HG02763 (cell line): Measurements from ENCODE around the gene SLMAP.
"Not testable (repeated sequence)": the region's sequence is repeated elsewhere in the genome, so short reads cannot be mapped to it uniquely, and the experiment has no call there.

Experiments used
- ATAC-seq: cut with Tn5 transposase; IDR thresholded peaks from one replicate; pipeline ENCODE4 v1.9.1; 2021; ENCODE audit warnings: mild to moderate bottlenecking, moderate library complexity; ENCODE audit not compliant: unreplicated experiment

Gene SLMAP

GRCh38 chr3:57788624-57789018 lies 32.5 kb downstream of the SLMAP start:
- ATAC-seq = no peak

- no peak for ATAC-seq
These were observed 35.1 kb downstream of the SLMAP start for GRCh38 chr3:57791245-57791644.

GRCh38 chr3:57792198-57792597 lies 36.1 kb downstream of the SLMAP start:
- no peak for ATAC-seq

- ATAC-seq = no peak
These were observed 37.7 kb downstream of the SLMAP start for GRCh38 chr3:57793737-57794187.

GRCh38 chr3:57794501-57794900 lies 38.4 kb downstream of the SLMAP start:
- ATAC-seq = no peak

- no peak for ATAC-seq
These were observed 38.8 kb downstream of the SLMAP start for GRCh38 chr3:57794951-57795350.

- ATAC-seq = no peak
These were observed 40.2 kb downstream of the SLMAP start for GRCh38 chr3:57796261-57796660.

GRCh38 chr3:57797701-57798487 lies 41.8 kb downstream of the SLMAP start:
- no peak for ATAC-seq

GRCh38 chr3:57803647-57804081 lies 47.6 kb downstream of the SLMAP start:
- ATAC-seq = no peak

GRCh38 chr3:57805266-57805665 lies 49.2 kb downstream of the SLMAP start:
- no peak for ATAC-seq

- no peak for ATAC-seq
These were observed 49.6 kb downstream of the SLMAP start for GRCh38 chr3:57805674-57806073.

- not testable (repeated sequence) for ATAC-seq
These were observed 50.1 kb downstream of the SLMAP start for GRCh38 chr3:57806195-57806594.

- ATAC-seq = no peak
These were observed 53.0 kb downstream of the SLMAP start for GRCh38 chr3:57808961-57809608.

- ATAC-seq = no peak
These were observed 53.5 kb downstream of the SLMAP start for GRCh38 chr3:57809609-57809968.

- ATAC-seq = no peak
These were observed 53.9 kb downstream of the SLMAP start for GRCh38 chr3:57810048-57810447.

- no peak for ATAC-seq
These were observed 54.5 kb downstream of the SLMAP start for GRCh38 chr3:57810471-57811137.

GRCh38 chr3:57815036-57815435 lies 58.9 kb downstream of the SLMAP start:
- ATAC-seq = no peak

- ATAC-seq = no peak
These were observed 60.5 kb downstream of the SLMAP start for GRCh38 chr3:57816471-57817095.

- ATAC-seq = no peak
These were observed 62.7 kb downstream of the SLMAP start for GRCh38 chr3:57818772-57819171.

GRCh38 chr3:57820479-57820878 lies 64.4 kb downstream of the SLMAP start:
- ATAC-seq = no peak

GRCh38 chr3:57821765-57822164 lies 65.7 kb downstream of the SLMAP start:
- ATAC-seq = no peak
